Retina (tissue), 1 donor: ENCODE measurements around the gene ZCCHC14.
A peak's percentile ranks its signal among the peaks of the same experiment; 100 is the strongest.
"Not testable (repeated sequence)": the region's sequence is repeated elsewhere in the genome, so short reads cannot be mapped to it uniquely, and the experiment has no call there.

ENCODE experiments used
- DNase-seq: peaks from one replicate; pipeline ENCODE4 v3.0.0-alpha.2; 2016

Gene ZCCHC14

GRCh38 chr16:87404764-87405625 is 87.8 kb downstream of the ZCCHC14 start:
- DNase-seq = no peak

DNA sequence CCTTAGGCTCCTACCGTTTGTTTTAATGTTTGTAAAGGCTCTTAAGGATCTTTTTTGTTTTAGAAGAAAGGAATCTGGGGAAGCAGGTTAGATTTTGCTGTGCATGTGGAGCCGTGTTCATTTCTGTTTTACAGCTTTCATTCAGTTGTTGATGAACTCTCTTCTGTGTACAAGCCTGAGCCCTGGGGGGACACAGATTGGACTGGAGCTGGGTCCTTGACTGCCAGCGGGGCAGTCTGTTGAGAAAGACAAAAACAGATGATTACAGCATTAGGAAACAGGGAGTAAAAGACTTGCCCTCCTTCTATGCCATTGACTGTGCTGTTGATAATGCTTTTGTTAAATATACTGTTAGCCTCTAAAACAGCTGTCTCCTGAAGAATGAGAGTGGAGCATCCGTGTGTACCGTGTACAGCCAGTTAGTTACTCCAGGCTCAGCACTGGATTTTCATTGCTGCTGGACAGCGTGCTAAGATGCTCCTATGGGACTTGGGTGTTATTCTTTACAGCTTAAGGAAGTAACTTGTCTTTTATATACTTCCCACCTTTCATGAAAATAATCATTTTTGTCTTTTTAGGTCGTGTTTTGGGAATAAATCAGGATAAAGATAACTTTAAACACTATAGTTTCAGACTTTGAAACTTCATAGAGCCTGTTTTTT is 97.5 kb downstream of the ZCCHC14 start:
- no peak for DNase-seq

GRCh38 chr16:87393680-87394055 is 99.2 kb downstream of the ZCCHC14 start:
- DNase-seq = no peak

DNA sequence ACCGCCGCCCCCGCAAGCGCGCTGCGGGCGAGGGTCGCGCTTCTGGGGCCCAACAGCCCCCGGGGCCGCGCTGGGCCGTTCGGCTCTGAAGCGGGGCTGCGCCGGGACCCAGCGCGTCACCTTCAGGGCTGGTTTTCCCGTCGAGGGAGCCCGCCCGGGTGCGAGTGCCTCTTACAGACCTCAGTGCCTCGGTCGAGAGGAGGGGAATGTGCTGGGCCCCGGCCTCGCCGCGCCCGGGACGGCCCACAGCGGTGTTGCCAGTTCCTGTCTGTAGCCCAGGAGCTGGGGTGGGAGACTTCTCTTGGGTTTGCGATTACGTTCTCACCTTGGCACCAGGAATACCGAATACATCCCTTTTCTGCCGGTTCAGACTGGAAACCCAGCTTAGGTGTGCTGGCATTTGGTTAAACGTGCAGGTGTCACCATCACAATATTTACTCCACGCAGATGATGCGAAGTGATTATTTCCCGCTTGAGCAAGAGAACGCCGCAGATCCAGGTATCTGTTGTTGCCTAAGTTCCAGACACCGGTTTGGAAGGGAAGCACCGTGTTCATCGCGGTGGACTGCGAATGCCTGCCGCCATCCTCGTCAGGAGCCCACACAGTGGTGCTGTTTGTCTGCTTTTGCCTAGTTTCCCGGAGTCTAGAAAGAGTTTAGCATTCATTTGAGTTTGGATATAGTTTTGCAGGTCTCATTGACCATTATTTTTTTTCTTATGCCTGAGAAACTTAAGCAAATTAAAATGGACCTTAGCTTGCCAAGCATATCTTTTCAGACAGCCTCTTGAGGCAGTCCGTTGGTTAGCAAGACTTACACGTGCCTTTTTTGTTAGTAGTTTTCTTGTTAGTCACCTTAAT is 99.8 kb downstream of the ZCCHC14 start:
- DNase-seq = peak; percentile 68

GRCh38 chr16:87391950-87392820 is 100.6 kb downstream of the ZCCHC14 start, which contains the start of gene MAP1LC3B:
MAP1LC3B (plus strand) TSS chr16:87392336; CDS start chr16:87392428, 92 bp downstream.
- peak; percentile 99 for DNase-seq

DNA sequence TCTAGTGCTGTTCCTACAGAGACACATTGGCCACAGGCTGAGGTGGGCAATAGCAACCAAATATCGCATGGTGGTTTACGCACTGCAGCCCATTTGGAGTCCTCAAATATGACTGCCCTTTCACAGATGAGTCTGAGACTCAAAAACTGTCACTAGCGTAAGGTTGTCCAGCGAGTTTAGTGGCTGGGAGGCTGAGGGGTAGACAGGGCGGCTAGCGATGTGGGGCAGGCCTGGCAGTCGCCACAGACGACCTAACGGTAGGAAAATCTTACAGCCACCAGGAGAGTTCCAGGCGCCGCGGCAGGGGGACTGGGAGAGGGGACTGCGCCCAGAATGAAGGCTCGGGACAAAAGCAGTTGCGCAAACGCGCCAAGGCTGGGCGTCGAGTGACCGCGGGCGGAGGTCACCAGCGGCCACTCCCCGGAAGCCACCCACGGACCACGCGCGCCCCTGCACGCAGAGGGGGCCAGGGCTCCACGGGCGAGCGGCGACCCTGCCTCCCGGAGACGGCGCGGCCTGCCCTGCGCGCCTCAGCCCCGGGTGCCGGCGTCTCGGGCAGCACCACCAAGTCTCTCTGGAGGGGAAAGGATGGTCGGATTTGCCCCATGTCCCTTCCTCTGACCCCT is 101.4 kb downstream of the ZCCHC14 start:
- DNase-seq = no peak

DNA sequence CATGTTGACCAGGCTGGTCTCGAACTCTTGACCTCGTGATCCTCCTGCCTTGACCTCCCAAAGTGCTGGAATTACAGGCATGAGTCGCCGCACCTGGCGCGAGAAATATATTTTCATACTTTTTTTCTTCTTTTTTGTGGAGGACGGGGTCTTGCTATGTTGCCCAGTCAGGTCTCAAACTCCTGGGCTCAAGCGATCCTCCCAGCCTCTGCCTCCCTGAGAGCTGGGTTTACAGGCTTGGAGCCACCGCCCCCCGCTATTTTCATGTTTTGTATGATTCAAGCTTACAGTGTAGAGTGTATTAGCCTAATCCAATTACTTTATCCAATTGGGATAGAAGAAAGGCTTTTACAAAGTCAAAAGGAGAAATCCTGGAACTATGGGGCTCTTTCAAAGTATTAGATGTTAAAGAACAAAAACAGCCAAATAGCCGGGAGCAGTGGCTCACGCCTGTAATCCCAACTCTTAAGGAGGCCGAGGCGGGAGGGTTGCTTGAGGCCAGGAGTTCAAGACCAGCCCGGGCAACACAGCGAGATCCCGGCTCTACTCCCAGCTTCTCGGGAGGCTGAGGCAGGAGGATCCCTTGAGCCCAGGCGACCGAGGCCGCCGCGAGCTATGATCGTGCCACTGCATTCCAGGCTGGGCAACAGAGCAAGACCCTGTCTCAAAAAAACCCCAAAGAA is 102.0 kb downstream of the ZCCHC14 start:
- no peak for DNase-seq

DNA sequence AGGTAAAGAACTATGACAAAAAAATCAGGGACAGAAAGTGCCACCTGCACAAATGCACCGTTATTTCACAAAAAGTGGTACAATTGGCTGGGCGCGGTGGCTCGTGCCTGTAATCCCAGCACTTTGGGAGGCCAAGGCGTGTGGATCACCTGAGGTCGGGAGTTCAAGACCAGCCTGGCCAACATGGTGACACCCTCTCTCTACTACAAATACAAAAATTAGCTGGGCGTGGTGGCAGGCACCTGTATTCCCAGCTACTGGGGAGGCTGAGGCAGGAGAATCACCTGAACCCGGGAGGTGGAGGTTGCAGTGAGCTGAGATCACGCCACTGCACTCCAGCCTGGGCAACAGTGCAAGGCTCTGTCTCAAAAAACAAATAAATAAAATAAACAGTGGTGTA is 102.9 kb downstream of the ZCCHC14 start:
- not testable (repeated sequence) for DNase-seq

GRCh38 chr16:87389245-87389644 is 103.6 kb downstream of the ZCCHC14 start:
- DNase-seq = no peak

- no peak for DNase-seq
Observed at GRCh38 chr16:87388818-87389134, 104.0 kb downstream of the ZCCHC14 start.

GRCh38 chr16:87387942-87388817 is 104.6 kb downstream of the ZCCHC14 start:
- DNase-seq = peak; percentile 90

- DNase-seq = not testable (repeated sequence)
Observed at GRCh38 chr16:87384875-87385167, 108.0 kb downstream of the ZCCHC14 start.

GRCh38 chr16:87384162-87384874 is 108.5 kb downstream of the ZCCHC14 start:
- DNase-seq = peak; percentile 99

- no peak for DNase-seq
Observed at GRCh38 chr16:87383505-87384161, 109.2 kb downstream of the ZCCHC14 start, which contains the start of gene FBXO31. FBXO31 (minus strand) TSS chr16:87383776; CDS start chr16:87383744, 32 bp downstream.

- peak; percentile 28 for DNase-seq
Observed at GRCh38 chr16:87382023-87382785, 110.6 kb downstream of the ZCCHC14 start.

DNA sequence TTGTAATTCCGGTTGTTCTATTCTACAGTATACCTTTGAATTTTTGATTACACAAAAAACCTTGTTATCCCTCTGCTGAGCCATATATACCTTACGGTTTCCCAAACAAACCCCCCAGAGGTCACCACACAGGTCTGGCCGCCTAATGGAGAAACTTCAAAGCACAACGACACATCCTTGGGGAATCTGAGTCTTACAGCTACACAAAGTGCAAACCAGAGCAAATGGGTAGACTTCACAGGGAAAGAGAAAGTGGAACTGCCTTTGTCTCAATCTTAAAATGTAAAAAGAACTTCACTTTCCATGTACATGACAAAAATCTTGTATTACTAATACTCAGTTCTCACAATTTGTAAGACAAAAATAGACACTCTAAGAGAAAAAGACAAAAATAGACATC is 111.9 kb downstream of the ZCCHC14 start:
- no peak for DNase-seq

DNA sequence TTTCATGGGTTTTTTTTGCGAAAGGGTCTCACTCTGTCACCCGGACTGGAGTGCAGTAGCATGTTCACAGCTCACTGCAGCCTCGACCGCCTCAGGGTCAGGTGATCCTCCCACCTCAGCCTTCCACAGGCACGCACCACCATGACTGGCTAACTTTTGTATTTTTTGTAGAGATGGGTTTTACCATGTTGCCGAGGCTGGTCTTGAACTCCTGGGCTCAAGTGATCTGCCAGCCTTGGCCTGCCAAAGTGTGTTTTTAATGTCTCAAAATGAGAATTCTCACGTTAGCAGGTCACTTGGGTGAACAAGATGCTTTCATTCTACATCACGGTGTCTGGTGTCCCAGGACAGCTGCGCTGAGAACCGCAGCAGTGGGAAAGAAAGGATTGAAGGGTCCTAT is 112.4 kb downstream of the ZCCHC14 start:
- DNase-seq = no peak

DNA sequence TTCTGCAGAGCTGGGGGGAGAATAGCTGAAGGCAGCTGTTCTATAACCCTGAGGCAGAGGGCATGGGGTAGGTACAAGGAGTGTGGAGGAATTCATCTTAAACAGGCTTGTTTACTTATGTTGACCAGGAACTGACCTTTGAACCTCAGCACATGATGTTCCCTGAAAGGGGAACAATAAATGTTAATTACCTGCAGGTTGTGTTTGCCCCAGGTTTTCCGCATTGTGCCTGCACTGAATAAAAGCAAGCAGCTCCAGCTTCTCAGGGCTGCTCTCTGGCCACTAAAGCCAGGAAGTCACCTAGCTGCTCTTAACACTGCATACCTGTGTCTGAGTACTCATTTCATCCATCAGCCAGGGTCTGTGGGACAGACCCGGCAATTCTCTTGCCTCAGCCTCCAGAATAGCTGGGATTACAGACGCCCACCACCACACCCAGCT is 113.5 kb downstream of the ZCCHC14 start:
- not testable (repeated sequence) for DNase-seq
